HCT116 (cell line): ENCODE measurements around the gene GNPTAB. TPM values are rescaled to one million over a fixed set of nuclear protein-coding genes. Genes with fewer than 3 reads are reported as not detected.

Source experiments
- ATAC-seq: fragments of 200-7000 bp; cut with Tn5 transposase; 2 replicates; pipeline ENCODE4 v1.9.1; 2020; ENCODE audit warnings: mild to moderate bottlenecking, moderate library complexity
- BruUV-seq: library from RNA; stranded (reverse); fragments of 400-500 nt; replicated peaks from 2 replicates; lab custom pipeline; 2021; lab: Mats Ljungman, UMichigan
- CTCF ChIA-PET: fragments of 300-600 bp; sonication (Branson Sonifier 250); formaldehyde crosslinking; loops from one replicate; lab custom pipeline; 2021; ENCODE audit warnings: antibody characterized with exemption; lab: Charles Lee
- POLR2A ChIA-PET: fragments of 300-600, 350-600 bp; sonication (Branson Sonifier 250); formaldehyde crosslinking; loops from one replicate; lab custom pipeline; 2021; ENCODE audit warnings: antibody characterized with exemption; lab: Charles Lee
- RAD21 ChIA-PET, 2 experiments: fragments of 300-600 bp; sonication (Branson Sonifier 250); formaldehyde crosslinking; loops; one replicate each; lab custom pipeline; 2023; ENCODE audit warnings: low total read pairs in 2 of 2; ENCODE audit not compliant: uncharacterized antibody in 2 of 2, unreplicated experiment in 2 of 2, low non-redundant PET in 1 of 2; lab: Charles Lee
- DNase-seq: peaks from one replicate; pipeline ENCODE4 v3.0.0-alpha.2; 2010; ENCODE audit warnings: low read depth, low spot score
- H2AFZ ChIP-seq: fragments of 200-600 bp; shearing (Covaris generic), sonication (generic); 2 replicates; pipeline ENCODE4 v1.6.1; 2017; ENCODE audit warnings: low read depth, mixed run types, mixed read lengths, antibody characterized with exemption, low read length; ENCODE audit not compliant: poor library complexity, severe bottlenecking
- H3K27ac ChIP-seq: 2 replicates; pipeline ENCODE4 v1.5.1; 2012; ENCODE audit warnings: low read depth, low read length
- H3K27me3 ChIP-seq: fragments of 200-600 bp; sonication (generic); 2 replicates; pipeline ENCODE4 v1.6.1; 2016; ENCODE audit warnings: mixed run types, low read length, mixed read lengths; ENCODE audit not compliant: insufficient read depth
- H3K36me3 ChIP-seq, 2 experiments: fragments of 200-500 bp in 1 of 2; fragments of 200-600 bp in 1 of 2; sonication (Bioruptor generic) in 1 of 2; sonication (generic) in 1 of 2; 2 replicates each; pipeline versions ENCODE4 v1.5.1 to v1.6.1; 2014 to 2016; ENCODE audit warnings: low read length in 2 of 2, inconsistent platforms in 1 of 2, mixed read lengths in 1 of 2, mixed run types in 1 of 2; ENCODE audit not compliant: insufficient read depth in 2 of 2, control insufficient read depth in 1 of 2
- H3K4me1 ChIP-seq, 2 experiments: fragments of 200-600 bp in 1 of 2; sonication (generic) in 1 of 2; 2 replicates each; pipeline versions ENCODE4 v1.5.1 to v1.6.1; 2012 to 2017; ENCODE audit warnings: low read length in 2 of 2, inconsistent platforms in 1 of 2, mild to moderate bottlenecking in 1 of 2, mixed read lengths in 1 of 2, mixed run types in 1 of 2, moderate library complexity in 1 of 2; ENCODE audit not compliant: insufficient read depth in 2 of 2, control insufficient read depth in 1 of 2
- H3K4me2 ChIP-seq: fragments of 200-600 bp; sonication (generic); 2 replicates; pipeline ENCODE4 v1.6.1; 2017; ENCODE audit warnings: mixed run types, low read length, mixed read lengths
- H3K4me3 ChIP-seq, 2 experiments: fragments of 200-600 bp in 1 of 2; sonication (generic) in 1 of 2; replicated peaks in 1 of 2; 2 replicates each; pipeline ENCODE4 v1.5.1; 2011 to 2016; ENCODE audit warnings: low read length in 2 of 2, control low read depth in 1 of 2, low read depth in 1 of 2, mild to moderate bottlenecking in 1 of 2, mixed read lengths in 1 of 2, mixed run types in 1 of 2
- H3K79me2 ChIP-seq: fragments of 200-600 bp; sonication (generic); 2 replicates; pipeline ENCODE4 v1.6.1; 2017; ENCODE audit warnings: mild to moderate bottlenecking, mixed run types, low read length, moderate library complexity, mixed read lengths; ENCODE audit not compliant: insufficient read depth
- H3K9ac ChIP-seq: fragments of 200-600 bp; sonication (generic); 2 replicates; pipeline ENCODE4 v1.6.1; 2016; ENCODE audit warnings: low read length, mixed read lengths
- H3K9me2 ChIP-seq: fragments of 200-600 bp; sonication (generic), shearing (Covaris generic); 2 replicates; pipeline ENCODE4 v1.6.1; 2017; ENCODE audit warnings: mixed run types, mild to moderate bottlenecking, moderate library complexity; ENCODE audit not compliant: insufficient read depth
- H3K9me3 ChIP-seq, 2 experiments: fragments of 200-500 bp in 1 of 2; fragments of 200-600 bp in 1 of 2; sonication (Bioruptor generic) in 1 of 2; sonication (generic) in 1 of 2; 2 replicates each; pipeline ENCODE4 v1.6.1; 2014 to 2017; ENCODE audit warnings: low read length in 2 of 2, mixed read lengths in 2 of 2, inconsistent platforms in 1 of 2, low read depth in 1 of 2, mild to moderate bottlenecking in 1 of 2, mixed run types in 1 of 2, moderate library complexity in 1 of 2; ENCODE audit not compliant: control insufficient read depth in 1 of 2, insufficient read depth in 1 of 2
- H4K20me1 ChIP-seq: fragments of 200-600 bp; sonication (generic), shearing (Covaris generic); 2 replicates; pipeline ENCODE4 v1.6.1; 2017; ENCODE audit warnings: mixed run types, mild to moderate bottlenecking, moderate library complexity; ENCODE audit not compliant: insufficient read depth
- ATF3 ChIP-seq: IDR thresholded peaks from 2 replicates; pipeline ENCODE4 v1.6.1; 2012
- CEBPB ChIP-seq: IDR thresholded peaks from 2 replicates; pipeline ENCODE4 v1.6.1; 2012; ENCODE audit warnings: low read depth
- ELF1 ChIP-seq: IDR thresholded peaks from 2 replicates; pipeline ENCODE4 v1.6.1; 2012; ENCODE audit warnings: low read depth, borderline replicate concordance
- EZH2 ChIP-seq: fragments of 200-600 bp; sonication (generic); IDR thresholded peaks from 2 replicates; pipeline ENCODE4 v1.6.1; 2017; ENCODE audit warnings: antibody characterized with exemption, mixed run types
- POLR2A ChIP-seq: IDR thresholded peaks from 2 replicates; pipeline ENCODE4 v1.7.0; 2011; ENCODE audit warnings: borderline replicate concordance; ENCODE audit not compliant: insufficient read depth, insufficient read length; ENCODE audit errors: extremely low read depth
- POLR2AphosphoS5 ChIP-seq: IDR thresholded peaks from 2 replicates; pipeline ENCODE4 v1.6.1; 2011; ENCODE audit warnings: mild to moderate bottlenecking, low read depth, low read length, moderate library complexity
- RAD21 ChIP-seq: IDR thresholded peaks from 2 replicates; pipeline ENCODE4 v1.6.1; 2012; ENCODE audit warnings: low read depth, mild to moderate bottlenecking
- SIN3A ChIP-seq: IDR thresholded peaks from 2 replicates; pipeline ENCODE4 v1.6.1; 2012; ENCODE audit warnings: low read depth
- SP1 ChIP-seq: IDR thresholded peaks from 2 replicates; pipeline ENCODE4 v1.6.1; 2012; ENCODE audit warnings: low read depth
- TCF7L2 ChIP-seq: IDR thresholded peaks from 2 replicates; pipeline ENCODE4 v1.7.0; 2011; ENCODE audit warnings: borderline replicate concordance, inconsistent platforms; ENCODE audit not compliant: insufficient read depth, insufficient read length; ENCODE audit errors: extremely low read depth
- ZFX ChIP-seq: fragments of 450-650 bp; IDR thresholded peaks from 2 replicates; pipeline ENCODE4 v1.6.1; 2017
- ZNF274 ChIP-seq: fragments of 200-500 bp; sonication (Bioruptor generic); IDR thresholded peaks from 2 replicates; pipeline ENCODE4 v1.6.1; 2014; ENCODE audit warnings: mild to moderate bottlenecking, low read depth, low read length, inconsistent platforms
- intact Hi-C: fragments of 100-400 bp; cut with micrococcal nuclease; formaldehyde crosslinking; loops from 2 replicates; pipeline ENCODE4 v1.10.0; 2022
- total RNA-seq: library from RNA; stranded (reverse); gene quantifications from one replicate; pipeline ENCODE4 v1.2.1, GENCODE V29; 2021; ENCODE audit not compliant: unreplicated experiment

Gene GNPTAB
- total RNA-seq, 1 experiment from 2014 or later, result 41.4 TPM

GRCh38 chr12:101854747-101855146 lies 24.0 kb upstream of the GNPTAB start (continued):
- no peak for TF ChIP-seq ATF3
- no peak for TF ChIP-seq RAD21
- no peak for TF ChIP-seq EZH2
- TF ChIP-seq ZFX, result no peak
- no peak for TF ChIP-seq POLR2A
- TF ChIP-seq CEBPB, result no peak
- TF ChIP-seq ZNF274, result no peak
- TF ChIP-seq SP1, result no peak

GRCh38 chr12:101852998-101853397 lies 22.2 kb upstream of the GNPTAB start:
- no peak overlapping the region for H3K9ac ChIP-seq
- RAD21 ChIA-PET, result no interaction called here
- TF ChIP-seq SIN3A (no peak), TCF7L2 (no peak), POLR2AphosphoS5 (no peak), ELF1 (no peak), ATF3 (no peak)
- no peaks in the 10 kb centered on the region for H3K36me3 ChIP-seq
- H3K9me3 ChIP-seq, result no peaks in the 10 kb centered on the region
- DNase-seq (no peak), ATAC-seq (no peak)
- H3K4me3 ChIP-seq, result no peak overlapping the region
- no peaks in the 10 kb centered on the region for H3K27me3 ChIP-seq
- H3K4me1 ChIP-seq, result peaks cover 5 to 13% of the 10 kb centered on the region in 2 experiments; a peak in 2 of 4 replicates
- H3K9me2 ChIP-seq, result no peaks in the 10 kb centered on the region
- H3K27ac ChIP-seq, result no peak overlapping the region
- H3K4me2 ChIP-seq, result no peak overlapping the region
- no peaks in the 10 kb centered on the region for H4K20me1 ChIP-seq
- intact Hi-C loops, result no loop called here
- CTCF ChIA-PET, result no interaction called here
- no peak overlapping the region for H2AFZ ChIP-seq
- no peaks in the 10 kb centered on the region for H3K79me2 ChIP-seq
- BruUV-seq, result no TSS peak
- POLR2A ChIA-PET, result no interaction called here
